H1 (cell line): ENCODE data around the gene ADORA1.

Source experiments
- EZH2 ChIP-seq: fragments of 200-600 bp; sonication (generic); IDR thresholded peaks from 2 replicates; pipeline ENCODE4 v1.7.1; 2012; ENCODE audit warnings: low read depth, mild to moderate bottlenecking, moderate library complexity, low read length, inconsistent platforms; ENCODE audit not compliant: severe bottlenecking
- JUN ChIP-seq: IDR thresholded peaks from 2 replicates; pipeline ENCODE4 v1.6.1; 2011; ENCODE audit warnings: low read depth, mild to moderate bottlenecking, improper control_type of control experiment, low read length
- JUND ChIP-seq: IDR thresholded peaks from 2 replicates; pipeline ENCODE4 v1.6.1; 2011; ENCODE audit warnings: mild to moderate bottlenecking, improper control_type of control experiment, low read length
- POLR2A ChIP-seq, 2 experiments: IDR thresholded peaks; 1 replicate in 1 of 2; 2 replicates in 1 of 2; pipeline ENCODE4 v1.6.1; 2011; ENCODE audit warnings: low read depth in 2 of 2, low read length in 2 of 2, mild to moderate bottlenecking in 2 of 2; ENCODE audit errors: control extremely low read depth in 1 of 2
- RXRA ChIP-seq: IDR thresholded peaks from 2 replicates; pipeline ENCODE4 v1.6.1; 2011; ENCODE audit warnings: low read depth, mild to moderate bottlenecking, low read length, moderate library complexity; ENCODE audit not compliant: insufficient read depth
- SAP30 ChIP-seq: fragments of 300-600 bp; sonication (generic); IDR thresholded peaks from 2 replicates; pipeline ENCODE4 v1.7.1; 2012; ENCODE audit warnings: low read length, moderate library complexity, mild to moderate bottlenecking, inconsistent platforms; ENCODE audit not compliant: insufficient read depth, insufficient replicate concordance
- TF ChIP-seq, protein P1 (sequence below), 3 experiments: IDR thresholded peaks; 1 replicate in 2 of 3; 2 replicates in 1 of 3; pipeline versions ENCODE4 v1.5.1 to v1.6.1; 2011; ENCODE audit warnings: low read length in 3 of 3, mild to moderate bottlenecking in 3 of 3, inconsistent platforms in 2 of 3, low read depth in 1 of 3, moderate library complexity in 1 of 3; ENCODE audit not compliant: insufficient read depth in 1 of 3; ENCODE audit errors: control extremely low read depth in 1 of 3

DNA sequence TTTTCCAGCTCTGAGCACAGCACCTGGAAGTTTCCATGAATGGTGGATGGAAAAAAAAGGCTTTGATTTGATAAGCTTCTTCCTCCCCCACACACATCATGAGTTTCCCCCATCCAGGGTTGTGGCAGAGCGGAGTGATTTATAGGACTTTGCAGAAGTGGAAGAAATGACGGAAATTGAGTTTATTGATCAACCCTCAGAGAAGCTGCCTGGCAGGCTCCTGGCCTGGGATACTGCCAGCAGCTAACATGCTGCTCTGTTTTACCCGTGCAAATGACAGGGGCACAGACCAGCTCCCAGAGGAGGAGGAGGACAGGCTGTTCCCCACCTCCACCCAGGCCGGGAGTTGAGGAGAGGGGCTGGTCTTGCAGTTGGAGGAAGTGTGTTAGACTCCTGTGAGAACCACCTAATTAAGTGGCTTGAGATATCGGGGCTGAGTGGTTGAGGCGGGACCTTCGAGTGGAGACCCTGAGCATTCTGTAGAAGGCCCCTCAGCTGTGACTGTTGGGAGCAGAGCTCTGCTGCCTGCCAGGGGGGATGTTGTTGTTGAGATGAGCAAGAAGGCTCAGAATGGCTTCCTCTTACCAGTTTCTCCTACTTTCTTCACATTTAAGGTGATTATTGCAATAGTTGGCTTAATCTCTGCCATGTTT, 21.8 kb downstream of the ADORA1 start:
- no peak for TF ChIP-seq POLR2A (IDR thresholded peaks at IDR 0.05; ENCODE audit: control extremely low read depth in 1 of 2, low read depth in 2 of 2, low read length in 2 of 2)
- no peak for TF ChIP-seq RXRA
- no peak for TF ChIP-seq SAP30
- no peak for TF ChIP-seq JUN
- TF ChIP-seq, protein P1, sequence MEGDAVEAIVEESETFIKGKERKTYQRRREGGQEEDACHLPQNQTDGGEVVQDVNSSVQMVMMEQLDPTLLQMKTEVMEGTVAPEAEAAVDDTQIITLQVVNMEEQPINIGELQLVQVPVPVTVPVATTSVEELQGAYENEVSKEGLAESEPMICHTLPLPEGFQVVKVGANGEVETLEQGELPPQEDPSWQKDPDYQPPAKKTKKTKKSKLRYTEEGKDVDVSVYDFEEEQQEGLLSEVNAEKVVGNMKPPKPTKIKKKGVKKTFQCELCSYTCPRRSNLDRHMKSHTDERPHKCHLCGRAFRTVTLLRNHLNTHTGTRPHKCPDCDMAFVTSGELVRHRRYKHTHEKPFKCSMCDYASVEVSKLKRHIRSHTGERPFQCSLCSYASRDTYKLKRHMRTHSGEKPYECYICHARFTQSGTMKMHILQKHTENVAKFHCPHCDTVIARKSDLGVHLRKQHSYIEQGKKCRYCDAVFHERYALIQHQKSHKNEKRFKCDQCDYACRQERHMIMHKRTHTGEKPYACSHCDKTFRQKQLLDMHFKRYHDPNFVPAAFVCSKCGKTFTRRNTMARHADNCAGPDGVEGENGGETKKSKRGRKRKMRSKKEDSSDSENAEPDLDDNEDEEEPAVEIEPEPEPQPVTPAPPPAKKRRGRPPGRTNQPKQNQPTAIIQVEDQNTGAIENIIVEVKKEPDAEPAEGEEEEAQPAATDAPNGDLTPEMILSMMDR (IDR thresholded peaks at IDR 0.05; ENCODE audit: control extremely low read depth in 1 of 3, insufficient read depth in 1 of 3, low read depth in 1 of 3, low read length in 3 of 3): no peak
- no peak for TF ChIP-seq JUND
- TF ChIP-seq EZH2: no peak
